ENCODE results near the gene STRIP1.

The STRIP1 gene

DNA sequence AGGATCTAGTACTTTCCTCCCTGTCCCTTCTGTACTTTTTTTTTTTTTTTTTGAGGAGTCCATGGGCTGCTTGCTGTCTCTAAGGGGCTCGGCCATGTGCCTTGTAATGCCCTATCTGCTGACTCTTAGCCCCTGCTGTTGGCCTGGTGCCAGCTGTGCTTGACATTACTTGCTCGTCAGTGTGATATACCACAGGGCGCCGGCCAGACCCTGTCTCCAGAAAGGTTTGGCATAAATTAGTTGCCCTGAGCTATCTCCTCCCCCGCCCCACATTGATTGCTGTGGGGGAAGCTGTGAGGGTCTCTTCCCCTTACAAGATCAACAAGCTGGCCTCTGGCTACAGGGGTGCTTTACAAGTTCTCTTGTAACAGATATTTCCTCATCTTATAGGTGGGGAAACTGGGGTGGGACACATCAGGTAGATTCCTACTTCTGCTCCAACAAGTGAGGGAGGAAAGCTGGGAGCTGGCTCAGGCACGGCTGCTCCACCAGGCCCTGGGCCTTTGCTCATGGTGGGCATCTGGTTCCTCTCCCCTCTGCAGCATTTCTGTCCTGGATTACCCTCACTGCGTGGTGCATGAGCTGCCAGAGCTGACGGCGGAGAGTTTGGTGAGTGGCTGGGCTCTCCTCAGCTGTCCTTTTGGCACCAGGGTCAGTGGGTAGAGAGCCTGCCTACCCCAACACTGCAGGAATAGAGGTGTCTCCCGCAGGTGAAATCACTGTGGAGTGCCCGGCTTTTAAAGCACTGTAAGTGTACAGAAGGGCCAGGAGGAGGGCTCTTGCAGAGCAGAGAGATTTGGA lies 15.6 kb downstream of the STRIP1 start:
- Histone ChIP-seq H3K4me3 (no peak overlapping the region), H3K9me3 (no peaks in the 10 kb centered on the region), H3K4me1 (no peaks in the 10 kb centered on the region), H3K36me3 (replicated peaks) (peaks cover 92% of the 10 kb centered on the region), H3K27me3 (ENCODE audit: low read depth) (no peaks in the 10 kb centered on the region)
- in situ Hi-C loops (cut with MboI; ENCODE audit: low sequenced_read_pairs), result no loop called here
- no peak for DNase-seq (ENCODE audit: low spot score in 2 of 2)

DNA sequence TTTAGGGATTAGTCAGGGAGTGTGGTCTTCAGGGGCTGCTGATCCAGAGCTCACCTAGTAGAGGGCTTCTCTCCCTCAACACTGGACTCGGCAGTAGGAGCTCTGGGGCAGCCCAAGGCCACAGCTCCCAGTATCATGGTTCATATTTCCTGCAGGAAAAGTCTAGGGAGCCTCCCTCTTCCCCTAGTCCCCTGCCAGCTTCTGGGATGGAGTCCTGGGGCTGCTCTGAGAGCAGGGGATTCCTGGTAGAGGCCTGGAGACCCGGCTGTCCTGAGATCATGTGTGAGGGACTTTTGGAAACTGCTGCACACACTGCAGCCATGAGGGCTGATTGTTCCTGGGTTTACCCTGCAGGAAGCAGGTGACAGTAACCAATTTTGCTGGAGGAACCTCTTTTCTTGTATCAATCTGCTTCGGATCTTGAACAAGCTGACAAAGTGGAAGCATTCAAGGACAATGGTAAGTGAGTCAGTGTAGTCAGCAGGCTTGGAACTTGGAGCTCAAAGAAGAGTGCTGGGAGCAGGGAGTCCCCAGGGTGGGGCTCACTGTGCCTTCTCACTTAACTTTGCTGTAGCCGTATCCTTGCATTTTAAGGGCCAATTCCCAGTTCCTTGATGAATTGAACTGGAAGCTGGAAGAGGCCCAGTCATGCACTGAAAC lies 16.3 kb downstream of the STRIP1 start:
- Histone ChIP-seq H3K9me3 (no peaks in the 10 kb centered on the region), H3K27me3 (ENCODE audit: low read depth) (no peaks in the 10 kb centered on the region), H3K4me3 (no peak overlapping the region), H3K36me3 (replicated peaks) (peaks cover 95% of the 10 kb centered on the region), H3K4me1 (no peaks in the 10 kb centered on the region)
- in situ Hi-C loops (cut with MboI; ENCODE audit: low sequenced_read_pairs), result no loop called here
- no peak for DNase-seq (ENCODE audit: low spot score in 2 of 2)

DNA sequence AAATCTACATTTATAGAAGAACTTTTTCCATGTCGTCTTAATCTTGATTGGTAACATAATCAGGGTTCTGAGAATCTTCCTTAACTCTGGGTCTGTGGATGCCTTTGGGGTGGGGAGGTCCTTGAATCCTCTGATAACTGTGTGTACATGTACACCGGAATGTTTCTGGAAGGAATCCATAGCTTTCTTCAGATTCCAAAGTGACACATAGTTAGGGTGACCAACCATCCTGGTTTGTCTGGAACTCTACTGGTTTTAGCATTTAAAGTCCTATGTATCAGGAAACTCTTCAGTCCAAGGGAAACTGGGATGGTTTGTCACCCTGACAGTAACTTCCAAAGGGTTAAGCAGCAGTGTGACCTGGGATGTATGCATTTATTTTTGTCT lies 16.8 kb downstream of the STRIP1 start:
- H3K4me3 ChIP-seq, result no peak overlapping the region
- in situ Hi-C loops (cut with MboI; ENCODE audit: low sequenced_read_pairs), result no loop called here
- no peaks in the 10 kb centered on the region for H3K9me3 ChIP-seq
- H3K27me3 ChIP-seq (ENCODE audit: low read depth), result no peaks in the 10 kb centered on the region
- H3K4me1 ChIP-seq, result no peaks in the 10 kb centered on the region
- no peak for DNase-seq (ENCODE audit: low spot score in 2 of 2)
- H3K36me3 ChIP-seq (replicated peaks), result peaks cover 95% of the 10 kb centered on the region

DNA sequence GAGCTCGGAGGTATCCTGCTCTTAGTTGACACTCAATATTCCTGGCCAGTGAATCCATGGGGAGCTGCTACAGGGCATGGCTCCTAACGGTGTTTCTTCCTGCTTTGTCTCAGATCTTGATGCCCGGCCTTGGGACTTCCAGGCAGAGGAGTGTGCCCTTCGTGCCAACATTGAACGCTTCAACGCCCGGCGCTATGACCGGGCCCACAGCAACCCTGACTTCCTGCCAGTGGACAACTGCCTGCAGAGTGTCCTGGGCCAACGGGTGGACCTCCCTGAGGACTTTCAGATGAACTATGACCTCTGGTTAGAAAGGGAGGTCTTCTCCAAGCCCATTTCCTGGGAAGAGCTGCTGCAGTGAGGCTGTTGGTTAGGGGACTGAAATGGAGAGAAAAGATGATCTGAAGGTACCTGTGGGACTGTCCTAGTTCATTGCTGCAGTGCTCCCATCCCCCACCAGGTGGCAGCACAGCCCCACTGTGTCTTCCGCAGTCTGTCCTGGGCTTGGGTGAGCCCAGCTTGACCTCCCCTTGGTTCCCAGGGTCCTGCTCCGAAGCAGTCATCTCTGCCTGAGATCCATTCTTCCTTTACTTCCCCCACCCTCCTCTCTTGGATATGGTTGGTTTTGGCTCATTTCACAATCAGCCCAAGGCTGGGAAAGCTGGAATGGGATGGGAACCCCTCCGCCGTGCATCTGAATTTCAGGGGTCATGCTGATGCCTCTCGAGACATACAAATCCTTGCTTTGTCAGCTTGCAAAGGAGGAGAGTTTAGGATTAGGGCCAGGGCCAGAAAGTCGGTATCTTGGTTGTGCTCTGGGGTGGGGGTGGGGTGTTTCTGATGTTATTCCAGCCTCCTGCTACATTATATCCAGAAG lies 19.4 kb downstream of the STRIP1 start:
- in situ Hi-C loops (cut with MboI; ENCODE audit: low sequenced_read_pairs), result no loop called here
- H3K4me1 ChIP-seq, result no peaks in the 10 kb centered on the region
- H3K36me3 ChIP-seq (replicated peaks), result peaks cover 91% of the 10 kb centered on the region
- no peaks in the 10 kb centered on the region for H3K27me3 ChIP-seq (ENCODE audit: low read depth)
- H3K9me3 ChIP-seq, result no peaks in the 10 kb centered on the region
- DNase-seq (ENCODE audit: low spot score in 2 of 2), result peak; percentile 21 to 81
- no peak overlapping the region for H3K4me3 ChIP-seq

DNA sequence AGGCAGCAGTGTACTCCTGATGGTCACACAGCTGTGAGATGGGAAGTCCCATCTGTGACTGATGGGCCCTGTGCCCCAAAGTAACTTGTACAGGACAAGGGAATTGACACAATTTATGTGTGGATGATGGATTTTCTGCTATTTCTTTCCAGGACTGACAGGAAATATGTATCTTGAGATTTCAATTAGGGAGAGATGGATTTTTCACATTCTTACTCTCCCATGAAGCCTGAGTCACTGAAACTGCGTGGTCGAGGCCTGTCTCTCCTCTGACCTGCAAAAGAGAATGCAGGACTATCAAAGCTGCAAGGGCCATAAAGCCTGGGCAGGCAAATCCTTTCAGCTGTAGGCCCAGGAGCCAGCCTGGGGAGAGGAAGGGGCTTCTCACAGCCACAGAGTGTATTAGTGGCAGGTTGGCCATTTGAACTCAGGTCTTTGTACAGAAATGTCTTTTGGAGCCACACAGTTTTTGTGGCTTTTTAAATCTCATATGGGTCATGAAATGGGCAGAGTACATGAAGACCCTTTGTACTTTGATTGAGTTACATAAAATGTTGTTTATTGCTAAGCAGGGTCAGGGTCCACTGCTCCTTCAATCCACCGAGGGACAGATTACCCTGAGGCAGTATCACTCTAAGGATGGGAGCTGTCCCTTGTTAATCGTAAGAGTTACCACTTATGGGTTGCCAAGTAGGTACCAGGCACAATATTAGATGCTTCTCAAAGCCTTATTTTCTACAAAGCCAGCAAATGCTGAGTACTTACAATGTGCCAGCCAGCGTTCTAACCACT lies 21.3 kb downstream of the STRIP1 start:
- peaks cover 75% of the 10 kb centered on the region for H3K36me3 ChIP-seq (replicated peaks)
- H3K4me1 ChIP-seq, result no peaks in the 10 kb centered on the region
- no peaks in the 10 kb centered on the region for H3K27me3 ChIP-seq (ENCODE audit: low read depth)
- in situ Hi-C loops (cut with MboI; ENCODE audit: low sequenced_read_pairs), result no loop called here
- no peaks in the 10 kb centered on the region for H3K9me3 ChIP-seq
- no peak for DNase-seq (ENCODE audit: low spot score in 2 of 2)
- no peak overlapping the region for H3K4me3 ChIP-seq

DNA sequence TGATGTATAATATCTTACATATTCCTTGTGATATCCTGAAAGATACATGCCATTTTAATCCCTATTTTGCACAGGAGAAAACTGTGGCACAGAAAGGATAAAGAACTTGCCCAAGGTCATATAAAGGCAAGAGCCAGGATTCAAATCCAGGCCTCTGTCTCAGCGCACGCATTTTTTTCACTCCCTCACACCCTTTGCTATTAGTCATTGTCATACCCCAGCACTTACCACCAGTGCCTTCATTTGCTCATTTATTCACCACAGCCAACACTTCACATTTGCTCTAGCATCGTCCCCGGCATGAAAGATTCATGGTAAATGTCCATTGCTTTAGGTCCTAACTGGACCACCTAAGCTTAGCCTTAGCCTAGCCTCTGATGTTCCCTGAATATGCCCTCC lies 21.9 kb downstream of the STRIP1 start:
- no peak for DNase-seq (ENCODE audit: low spot score in 2 of 2)
- in situ Hi-C loops (cut with MboI; ENCODE audit: low sequenced_read_pairs), result no loop called here
- H3K4me1 ChIP-seq, result no peaks in the 10 kb centered on the region
- H3K27me3 ChIP-seq (ENCODE audit: low read depth), result no peaks in the 10 kb centered on the region
- H3K4me3 ChIP-seq, result no peak overlapping the region
- H3K9me3 ChIP-seq, result no peaks in the 10 kb centered on the region
- peaks cover 69% of the 10 kb centered on the region for H3K36me3 ChIP-seq (replicated peaks)

DNA sequence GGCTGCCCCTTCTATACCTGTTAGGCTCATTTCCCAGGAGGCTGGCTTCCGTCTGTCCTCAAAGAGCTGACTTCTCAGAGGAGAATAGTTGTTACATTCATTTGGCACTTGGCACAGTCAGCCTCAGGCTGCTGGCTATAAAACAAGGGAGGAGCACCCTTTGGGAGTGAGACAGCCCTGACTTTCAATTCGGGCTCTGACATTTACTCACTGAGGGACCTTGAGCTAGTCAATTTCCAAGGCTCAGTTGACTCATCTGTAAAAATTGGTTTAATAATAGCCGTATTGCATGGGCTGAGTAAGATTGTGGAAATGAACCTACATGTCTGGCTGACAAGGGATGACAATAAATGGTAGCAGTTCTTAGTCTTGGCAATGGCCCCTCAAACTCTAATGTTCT lies 22.4 kb downstream of the STRIP1 start:
- no peak for DNase-seq (ENCODE audit: low spot score in 2 of 2)
- Histone ChIP-seq H3K4me3 (no peak overlapping the region), H3K9me3 (no peaks in the 10 kb centered on the region), H3K36me3 (replicated peaks) (peaks cover 67% of the 10 kb centered on the region), H3K4me1 (no peaks in the 10 kb centered on the region), H3K27me3 (ENCODE audit: low read depth) (no peaks in the 10 kb centered on the region)
- in situ Hi-C loops (cut with MboI; ENCODE audit: low sequenced_read_pairs), result no loop called here

DNA sequence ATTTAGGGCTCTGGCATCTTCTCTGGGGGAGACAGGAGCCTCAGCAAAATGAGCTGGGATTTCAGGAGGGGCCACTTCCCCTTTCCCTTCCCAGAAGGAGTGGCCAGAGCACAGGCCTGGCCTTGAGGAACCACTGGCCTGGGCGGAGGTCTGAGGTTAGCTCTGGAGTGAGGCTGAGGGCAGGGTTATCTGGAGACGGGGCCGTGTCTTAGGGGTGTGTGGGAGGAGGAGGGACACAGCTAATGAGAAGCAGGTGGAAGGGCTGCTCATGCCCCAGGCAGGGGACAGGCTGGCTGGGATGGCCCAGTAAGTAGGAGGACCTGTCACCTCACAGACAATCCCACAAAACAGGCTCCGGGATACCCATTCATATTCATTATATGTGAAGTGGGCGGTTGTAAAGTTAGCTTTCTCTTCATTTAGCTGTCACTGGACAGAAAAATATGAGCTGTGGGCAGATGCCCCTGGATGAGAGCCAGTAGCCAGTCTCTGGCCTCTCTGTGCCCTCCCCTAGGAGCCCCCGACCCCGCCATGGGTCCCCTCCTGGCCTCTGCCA lies 23.6 kb downstream of the STRIP1 start:
- Histone ChIP-seq H3K4me3 (no peak overlapping the region), H3K27me3 (ENCODE audit: low read depth) (no peaks in the 10 kb centered on the region), H3K36me3 (replicated peaks) (peaks cover 58% of the 10 kb centered on the region), H3K9me3 (no peaks in the 10 kb centered on the region), H3K4me1 (no peaks in the 10 kb centered on the region)
- in situ Hi-C loops (cut with MboI; ENCODE audit: low sequenced_read_pairs), result no loop called here
- DNase-seq (ENCODE audit: low spot score in 2 of 2), result peak in 1 of 2 experiments; percentile 33

DNA sequence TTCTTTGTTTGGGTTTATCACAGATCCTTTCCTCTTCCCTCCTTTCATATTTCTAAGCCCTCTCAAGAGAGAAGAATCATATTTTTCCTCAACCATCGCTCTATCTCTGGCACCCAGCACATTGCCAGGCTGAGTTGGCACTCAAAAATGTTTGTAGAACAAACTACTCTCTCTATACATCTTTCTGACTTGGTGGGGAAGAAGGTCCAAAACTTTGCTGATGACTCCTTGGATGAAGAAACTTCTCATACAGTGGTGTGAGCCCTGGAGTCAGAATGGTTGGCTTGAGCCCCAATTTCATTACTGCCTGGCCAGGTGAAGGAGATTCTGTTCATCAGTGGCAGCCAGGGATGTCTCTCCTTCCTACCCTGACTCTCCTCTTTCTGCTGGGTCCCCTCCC lies 24.2 kb downstream of the STRIP1 start:
- in situ Hi-C loops (cut with MboI; ENCODE audit: low sequenced_read_pairs), result no loop called here
- DNase-seq (ENCODE audit: low spot score in 2 of 2), result no peak
- Histone ChIP-seq H3K4me3 (no peak overlapping the region), H3K4me1 (no peaks in the 10 kb centered on the region), H3K36me3 (replicated peaks) (peaks cover 53% of the 10 kb centered on the region), H3K9me3 (no peaks in the 10 kb centered on the region), H3K27me3 (ENCODE audit: low read depth) (no peaks in the 10 kb centered on the region)

DNA sequence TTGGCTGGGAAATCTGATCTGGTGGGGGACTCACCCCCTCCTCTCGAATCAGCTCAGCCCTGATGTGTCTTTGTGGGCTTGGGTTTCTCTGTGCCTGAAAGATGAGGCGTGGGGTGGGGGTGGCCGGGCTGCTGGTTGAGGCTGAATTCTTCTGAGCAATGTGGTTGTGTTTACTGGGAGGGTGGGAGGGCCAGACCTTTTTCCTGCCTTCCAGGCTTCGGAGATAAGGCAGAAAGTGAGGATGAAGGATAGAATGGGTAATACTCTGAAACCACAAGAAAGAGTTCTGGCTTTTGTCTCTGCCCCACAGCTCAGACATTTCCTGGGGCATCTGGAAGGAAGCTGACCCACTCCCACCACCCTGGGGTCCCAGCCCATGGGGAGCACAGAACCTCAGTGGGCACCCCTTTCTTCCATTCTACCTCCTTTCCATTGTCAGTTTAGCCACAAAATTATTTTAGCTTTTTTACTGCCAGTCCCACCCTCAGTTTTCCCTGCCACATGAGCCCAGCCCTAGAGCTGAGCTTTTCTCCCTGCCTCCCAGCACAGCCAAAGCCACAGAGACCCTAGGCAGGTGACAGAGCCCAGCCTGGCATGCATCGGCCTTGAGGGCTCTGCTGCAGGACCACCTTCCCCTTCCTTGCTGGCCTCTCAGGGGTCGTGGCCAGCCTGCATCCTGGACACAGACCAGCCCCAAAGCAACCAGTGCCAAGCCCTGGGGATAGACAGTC lies 24.9 kb downstream of the STRIP1 start:
- no peak for DNase-seq (ENCODE audit: low spot score in 2 of 2)
- Histone ChIP-seq H3K4me1 (no peaks in the 10 kb centered on the region), H3K27me3 (ENCODE audit: low read depth) (no peaks in the 10 kb centered on the region), H3K4me3 (no peak overlapping the region), H3K36me3 (replicated peaks) (peaks cover 46% of the 10 kb centered on the region), H3K9me3 (no peaks in the 10 kb centered on the region)
- in situ Hi-C loops (cut with MboI; ENCODE audit: low sequenced_read_pairs), result no loop called here

DNA sequence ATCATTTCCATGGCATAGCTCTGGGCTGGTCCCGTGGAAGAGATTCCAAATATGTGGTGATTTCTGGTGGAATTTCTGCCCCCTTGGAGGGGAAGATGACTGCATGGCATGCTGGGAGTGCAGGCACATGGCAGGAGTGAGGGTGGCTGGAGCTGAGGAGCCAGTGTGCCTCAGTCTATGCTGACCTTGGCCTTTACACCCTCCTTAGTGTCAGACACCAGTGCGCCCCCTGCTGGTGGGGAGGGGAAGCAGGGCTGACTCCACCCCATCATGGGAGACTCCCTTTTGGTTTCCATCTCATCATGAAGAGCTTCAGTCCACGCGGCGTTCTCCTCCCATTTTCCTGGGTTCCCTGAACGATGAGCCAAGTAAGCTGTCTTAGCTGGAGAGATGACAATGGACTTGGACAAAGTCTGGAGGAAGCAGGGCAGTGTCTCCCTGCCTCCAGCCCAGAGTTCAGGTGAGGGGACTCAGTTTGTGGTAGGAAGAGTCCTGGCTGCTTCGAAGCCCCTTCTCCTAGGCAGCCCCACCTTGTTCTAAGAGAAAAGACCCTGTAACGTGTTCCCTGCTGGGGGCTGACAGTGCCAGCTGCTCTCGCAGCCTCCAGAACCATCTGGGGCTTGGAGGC lies 25.7 kb downstream of the STRIP1 start:
- DNase-seq (ENCODE audit: low spot score in 2 of 2), result peak in 1 of 2 experiments; percentile 78
- no peaks in the 10 kb centered on the region for H3K27me3 ChIP-seq (ENCODE audit: low read depth)
- no peaks in the 10 kb centered on the region for H3K4me1 ChIP-seq
- in situ Hi-C loops (cut with MboI; ENCODE audit: low sequenced_read_pairs), result no loop called here
- no peaks in the 10 kb centered on the region for H3K9me3 ChIP-seq
- peaks cover 37% of the 10 kb centered on the region for H3K36me3 ChIP-seq (replicated peaks)
- H3K4me3 ChIP-seq, result no peak overlapping the region

DNA sequence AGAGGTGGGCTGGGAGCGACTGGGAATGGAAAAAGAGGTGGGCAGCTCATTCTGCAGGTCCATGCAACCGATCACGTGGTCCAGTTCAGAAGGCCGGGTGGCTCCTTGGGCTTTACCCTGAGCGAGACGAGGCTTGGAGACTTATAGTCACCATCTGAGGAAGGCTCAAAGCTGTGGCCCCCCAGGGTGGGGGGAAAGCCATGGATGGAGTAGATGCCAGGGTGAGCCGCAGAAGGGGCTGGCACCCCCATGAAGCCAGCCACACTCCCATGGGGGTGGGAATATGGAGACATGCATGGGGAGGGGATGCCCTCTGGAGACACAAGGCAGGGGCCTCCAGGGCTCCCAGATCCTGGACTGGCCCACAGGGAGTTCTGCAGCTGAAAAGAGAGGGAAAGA lies 26.2 kb downstream of the STRIP1 start:
- Histone ChIP-seq H3K27me3 (ENCODE audit: low read depth) (no peaks in the 10 kb centered on the region), H3K4me3 (no peak overlapping the region), H3K9me3 (no peaks in the 10 kb centered on the region), H3K4me1 (no peaks in the 10 kb centered on the region), H3K36me3 (replicated peaks) (peaks cover 32% of the 10 kb centered on the region)
- DNase-seq (ENCODE audit: low spot score in 2 of 2), result no peak
- in situ Hi-C loops (cut with MboI; ENCODE audit: low sequenced_read_pairs), result no loop called here

Data from HAP-1 (cell line).